ENCODE measurements around the gene EIF2AK3.

EIF2AK3 gene

DNA sequence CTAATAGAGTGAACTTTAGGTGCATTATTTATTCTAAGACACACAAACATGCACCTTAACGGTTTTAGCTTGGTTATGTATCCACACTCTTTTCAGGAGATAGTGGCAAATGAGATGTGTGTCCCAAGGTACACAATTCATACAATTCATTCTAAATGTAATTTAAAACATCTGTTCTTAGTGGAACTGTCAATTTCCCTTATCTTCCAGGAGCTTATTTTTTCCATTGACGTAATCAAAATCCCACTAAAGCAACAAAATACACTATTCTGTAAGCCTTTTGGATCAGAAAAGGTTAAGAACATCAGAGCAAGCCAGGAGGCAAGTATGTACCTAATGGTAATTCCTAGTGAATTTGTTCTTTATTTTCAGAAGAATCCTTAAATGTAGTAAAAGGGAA is 19.8 kb downstream of the EIF2AK3 start:
- Histone ChIP-seq H4K20me1 (ENCODE audit: control insufficient read depth, insufficient read depth, low read depth, low read length) (no peaks in the 10 kb centered on the region), H3K9me3 (ENCODE audit: control insufficient read depth, insufficient read depth, low read length) (no peaks in the 10 kb centered on the region), H3K27ac (ENCODE audit: low read depth, low read length) (peak overlapping the region; percentile 96), H3K36me3 (ENCODE audit: control insufficient read depth, low read length) (peaks cover 73% of the 10 kb centered on the region), H3F3A (ENCODE audit: control insufficient read depth, insufficient read depth) (peaks cover 55% of the 10 kb centered on the region), H3K4me3 (ENCODE audit: low read length) (peak overlapping the region; percentile 46), H3K9me2 (replicated peaks; ENCODE audit: control insufficient read depth, low read length) (no peaks in the 10 kb centered on the region), H3K79me2 (ENCODE audit: control insufficient read depth, low read length) (peaks cover 87% of the 10 kb centered on the region), H3K4me1 (ENCODE audit: control insufficient read depth, low read length) (peaks cover 100% of the 10 kb centered on the region), H3K4me2 (ENCODE audit: low read length) (peak overlapping the region; percentile 77), H3K27me3 (ENCODE audit: control insufficient read depth, low read length) (no peaks in the 10 kb centered on the region)
- TF ChIP-seq, protein P1, sequence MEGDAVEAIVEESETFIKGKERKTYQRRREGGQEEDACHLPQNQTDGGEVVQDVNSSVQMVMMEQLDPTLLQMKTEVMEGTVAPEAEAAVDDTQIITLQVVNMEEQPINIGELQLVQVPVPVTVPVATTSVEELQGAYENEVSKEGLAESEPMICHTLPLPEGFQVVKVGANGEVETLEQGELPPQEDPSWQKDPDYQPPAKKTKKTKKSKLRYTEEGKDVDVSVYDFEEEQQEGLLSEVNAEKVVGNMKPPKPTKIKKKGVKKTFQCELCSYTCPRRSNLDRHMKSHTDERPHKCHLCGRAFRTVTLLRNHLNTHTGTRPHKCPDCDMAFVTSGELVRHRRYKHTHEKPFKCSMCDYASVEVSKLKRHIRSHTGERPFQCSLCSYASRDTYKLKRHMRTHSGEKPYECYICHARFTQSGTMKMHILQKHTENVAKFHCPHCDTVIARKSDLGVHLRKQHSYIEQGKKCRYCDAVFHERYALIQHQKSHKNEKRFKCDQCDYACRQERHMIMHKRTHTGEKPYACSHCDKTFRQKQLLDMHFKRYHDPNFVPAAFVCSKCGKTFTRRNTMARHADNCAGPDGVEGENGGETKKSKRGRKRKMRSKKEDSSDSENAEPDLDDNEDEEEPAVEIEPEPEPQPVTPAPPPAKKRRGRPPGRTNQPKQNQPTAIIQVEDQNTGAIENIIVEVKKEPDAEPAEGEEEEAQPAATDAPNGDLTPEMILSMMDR (IDR thresholded peaks at IDR 0.05; ENCODE audit: low read depth, low read length, poor library complexity, severe bottlenecking) = no peak
- no peak for TF ChIP-seq EZH2phosphoT487 (IDR thresholded peaks at IDR 0.05; ENCODE audit: borderline replicate concordance, low read length)

DNA sequence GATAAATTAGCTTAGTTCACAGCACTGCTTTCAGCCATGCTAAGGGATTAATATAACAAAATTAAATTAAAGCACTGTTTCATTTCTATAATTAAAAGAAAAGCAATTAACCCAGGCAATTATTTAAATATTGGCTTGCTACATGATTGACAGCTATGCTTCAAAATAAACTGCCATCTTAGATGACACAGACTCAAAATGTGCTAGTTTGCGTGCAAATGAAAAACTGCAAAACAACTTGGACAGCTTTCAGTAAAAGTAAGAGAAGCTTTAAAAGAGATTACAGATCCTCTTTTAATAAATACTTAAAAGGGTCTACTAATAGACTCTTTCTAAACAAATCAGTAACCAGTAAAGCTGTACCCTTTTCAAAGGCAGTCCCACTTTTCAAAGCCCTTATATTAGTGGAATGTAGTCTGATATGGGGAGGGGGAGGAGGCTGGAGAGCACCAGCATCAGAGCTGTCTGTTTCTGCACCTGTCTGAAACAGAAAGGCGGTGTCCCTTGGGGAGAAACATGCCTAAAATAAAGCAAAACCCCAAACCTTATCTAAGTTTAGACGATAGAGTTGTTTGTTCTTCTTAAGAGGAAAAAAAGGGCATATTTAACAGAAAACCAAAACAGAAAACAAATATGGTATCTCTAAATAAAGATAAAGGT is 20.8 kb downstream of the EIF2AK3 start:
- TF ChIP-seq EZH2phosphoT487 (IDR thresholded peaks at IDR 0.05; ENCODE audit: borderline replicate concordance, low read length) = no peak
- TF ChIP-seq, protein P1 (IDR thresholded peaks at IDR 0.05; ENCODE audit: low read depth, low read length, poor library complexity, severe bottlenecking) = no peak
- Histone ChIP-seq H3K36me3 (ENCODE audit: control insufficient read depth, low read length) (peaks cover 68% of the 10 kb centered on the region), H3K4me3 (ENCODE audit: low read length) (peak overlapping the region; percentile 64), H4K20me1 (ENCODE audit: control insufficient read depth, insufficient read depth, low read depth, low read length) (no peaks in the 10 kb centered on the region), H3K9me2 (replicated peaks; ENCODE audit: control insufficient read depth, low read length) (no peaks in the 10 kb centered on the region), H3K9me3 (ENCODE audit: control insufficient read depth, insufficient read depth, low read length) (no peaks in the 10 kb centered on the region), H3K27me3 (ENCODE audit: control insufficient read depth, low read length) (no peaks in the 10 kb centered on the region), H3K4me1 (ENCODE audit: control insufficient read depth, low read length) (peaks cover 100% of the 10 kb centered on the region), H3F3A (ENCODE audit: control insufficient read depth, insufficient read depth) (peaks cover 58% of the 10 kb centered on the region), H3K4me2 (ENCODE audit: low read length) (peak overlapping the region; percentile 77), H3K27ac (ENCODE audit: low read depth, low read length) (peak overlapping the region; percentile 96), H3K79me2 (ENCODE audit: control insufficient read depth, low read length) (peaks cover 85% of the 10 kb centered on the region)

DNA sequence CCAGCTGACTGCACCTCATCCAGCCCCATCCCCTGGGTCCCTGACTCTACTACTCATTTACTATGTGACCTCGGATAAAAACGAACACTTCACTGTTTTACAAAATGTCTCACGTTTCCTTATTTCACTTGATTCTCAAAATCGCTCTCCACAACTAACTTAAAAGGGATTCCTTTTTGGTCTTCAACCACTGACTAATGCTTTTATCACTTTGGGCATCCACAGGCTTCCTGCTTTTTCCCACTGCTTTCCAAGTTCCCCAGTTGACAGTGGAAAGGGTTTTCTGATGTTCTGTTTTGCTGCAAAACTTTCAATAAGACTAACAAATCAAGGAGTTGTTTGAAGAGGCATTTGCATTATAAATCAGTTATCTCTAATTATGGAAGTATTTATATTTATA is 24.1 kb downstream of the EIF2AK3 start:
- Histone ChIP-seq H4K20me1 (ENCODE audit: control insufficient read depth, insufficient read depth, low read depth, low read length) (no peaks in the 10 kb centered on the region), H3K27ac (ENCODE audit: low read depth, low read length) (peak overlapping the region; percentile 96), H3K4me1 (ENCODE audit: control insufficient read depth, low read length) (peaks cover 98% of the 10 kb centered on the region), H3K36me3 (ENCODE audit: control insufficient read depth, low read length) (peaks cover 59% of the 10 kb centered on the region), H3K4me2 (ENCODE audit: low read length) (peak overlapping the region; percentile 77), H3K4me3 (ENCODE audit: low read length) (peak overlapping the region; percentile 64), H3K9me2 (replicated peaks; ENCODE audit: control insufficient read depth, low read length) (no peaks in the 10 kb centered on the region), H3K79me2 (ENCODE audit: control insufficient read depth, low read length) (peaks cover 82% of the 10 kb centered on the region), H3K9me3 (ENCODE audit: control insufficient read depth, insufficient read depth, low read length) (no peaks in the 10 kb centered on the region), H3F3A (ENCODE audit: control insufficient read depth, insufficient read depth) (peaks cover 57% of the 10 kb centered on the region), H3K27me3 (ENCODE audit: control insufficient read depth, low read length) (no peaks in the 10 kb centered on the region)
- TF ChIP-seq, protein P1 (IDR thresholded peaks at IDR 0.05; ENCODE audit: low read depth, low read length, poor library complexity, severe bottlenecking) = no peak
- TF ChIP-seq EZH2phosphoT487 (IDR thresholded peaks at IDR 0.05; ENCODE audit: borderline replicate concordance, low read length) = no peak

All from DOHH2 (cell line).